ENCODE measurements around the gene THSD4. TPM values are rescaled to one million over a fixed set of nuclear protein-coding genes. Genes with fewer than 3 reads are reported as not detected.

Gene THSD4
- total RNA-seq, 1 experiment from 2014 or later: 29.3 TPM

GRCh38 chr15:71151081-71151480, 35.8 kb downstream of the THSD4 start:
- POLR2A ChIA-PET (ENCODE audit: unreplicated experiment): interaction anchor here (0.6 kb wide), 1 partner anchor 159 kb away, joined by 5 read pairs; no protein-coding TSS in a partner anchor
- TF ChIP-seq, protein P1, sequence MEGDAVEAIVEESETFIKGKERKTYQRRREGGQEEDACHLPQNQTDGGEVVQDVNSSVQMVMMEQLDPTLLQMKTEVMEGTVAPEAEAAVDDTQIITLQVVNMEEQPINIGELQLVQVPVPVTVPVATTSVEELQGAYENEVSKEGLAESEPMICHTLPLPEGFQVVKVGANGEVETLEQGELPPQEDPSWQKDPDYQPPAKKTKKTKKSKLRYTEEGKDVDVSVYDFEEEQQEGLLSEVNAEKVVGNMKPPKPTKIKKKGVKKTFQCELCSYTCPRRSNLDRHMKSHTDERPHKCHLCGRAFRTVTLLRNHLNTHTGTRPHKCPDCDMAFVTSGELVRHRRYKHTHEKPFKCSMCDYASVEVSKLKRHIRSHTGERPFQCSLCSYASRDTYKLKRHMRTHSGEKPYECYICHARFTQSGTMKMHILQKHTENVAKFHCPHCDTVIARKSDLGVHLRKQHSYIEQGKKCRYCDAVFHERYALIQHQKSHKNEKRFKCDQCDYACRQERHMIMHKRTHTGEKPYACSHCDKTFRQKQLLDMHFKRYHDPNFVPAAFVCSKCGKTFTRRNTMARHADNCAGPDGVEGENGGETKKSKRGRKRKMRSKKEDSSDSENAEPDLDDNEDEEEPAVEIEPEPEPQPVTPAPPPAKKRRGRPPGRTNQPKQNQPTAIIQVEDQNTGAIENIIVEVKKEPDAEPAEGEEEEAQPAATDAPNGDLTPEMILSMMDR (conservative IDR thresholded peaks at IDR 0.05): no peak
- TF ChIP-seq EZH2 (IDR thresholded peaks at IDR 0.05; ENCODE audit: low read depth): no peak
- Histone ChIP-seq H3K4me3 (no peak overlapping the region), H2AFZ (no peak overlapping the region), H3K27me3 (ENCODE audit: insufficient read depth, low read depth) (no peaks in the 10 kb centered on the region), H3F3A (ENCODE audit: insufficient read depth, low read depth) (no peaks in the 10 kb centered on the region), H3K4me2 (no peak overlapping the region), H3K27ac (no peak overlapping the region), H3K79me2 (ENCODE audit: low read depth) (no peaks in the 10 kb centered on the region), H3K36me3 (ENCODE audit: low read depth) (0 out of 2 replicates have a peak, but pooled peaks cover 8% of the 10 kb centered on the region), H3K9me2 (ENCODE audit: insufficient read depth) (no peaks in the 10 kb centered on the region), H4K20me1 (ENCODE audit: insufficient read depth) (no peaks in the 10 kb centered on the region), H3K9me3 (ENCODE audit: insufficient read depth, low read depth) (no peaks in the 10 kb centered on the region), H3K4me1 (replicated peaks; ENCODE audit: insufficient read depth) (no peaks in the 10 kb centered on the region)
- intact Hi-C loops (cut with micrococcal nuclease; ENCODE audit: unreplicated experiment): loop anchor here (1.0 kb wide), 1 partner anchor 36 kb away; the partner anchor contains the start of gene THSD4
- CTCF ChIA-PET: no interaction called here
- DNase-seq: no peak
- no TSS peak for BruUV-seq (replicated peaks)

DNA sequence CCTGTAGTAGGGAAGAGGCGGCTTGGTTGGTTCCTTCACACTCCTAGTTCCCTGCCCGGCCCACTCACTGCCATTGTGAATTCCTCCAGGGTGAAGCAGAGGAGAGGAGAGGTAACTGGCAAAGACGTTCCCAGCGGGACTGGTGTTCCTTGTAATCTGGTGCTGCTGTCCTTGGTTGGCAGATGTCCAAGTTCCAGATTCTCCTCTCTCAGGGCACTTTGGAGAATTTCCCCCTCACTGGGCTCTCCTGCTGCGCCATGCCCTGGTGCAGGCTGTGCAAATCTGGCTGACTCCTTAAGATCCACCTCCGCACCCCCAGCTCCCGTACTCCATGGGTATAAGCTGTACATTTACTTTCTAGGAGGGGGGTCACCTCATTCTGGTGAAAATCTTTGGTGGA, 37.3 kb downstream of the THSD4 start:
- intact Hi-C loops (cut with micrococcal nuclease; ENCODE audit: unreplicated experiment): no loop called here
- BruUV-seq (replicated peaks): no TSS peak
- H3K27me3 ChIP-seq (ENCODE audit: insufficient read depth, low read depth): no peaks in the 10 kb centered on the region
- no peaks in the 10 kb centered on the region for H4K20me1 ChIP-seq (ENCODE audit: insufficient read depth)
- H3K9me2 ChIP-seq (ENCODE audit: insufficient read depth): no peaks in the 10 kb centered on the region
- H2AFZ ChIP-seq: no peak overlapping the region
- ChIA-PET CTCF (no interaction called here), POLR2A (ENCODE audit: unreplicated experiment) (no interaction called here)
- H3K4me1 ChIP-seq (replicated peaks; ENCODE audit: insufficient read depth): no peaks in the 10 kb centered on the region
- no peak for TF ChIP-seq EZH2 (IDR thresholded peaks at IDR 0.05; ENCODE audit: low read depth)
- TF ChIP-seq, protein P1 (conservative IDR thresholded peaks at IDR 0.05): no peak
- H3K36me3 ChIP-seq (ENCODE audit: low read depth): 0 out of 2 replicates have a peak, but pooled peaks cover 8% of the 10 kb centered on the region
- no peaks in the 10 kb centered on the region for H3F3A ChIP-seq (ENCODE audit: insufficient read depth, low read depth)
- no peak overlapping the region for H3K4me3 ChIP-seq
- no peak overlapping the region for H3K4me2 ChIP-seq
- H3K27ac ChIP-seq: no peak overlapping the region
- DNase-seq: no peak
- H3K9me3 ChIP-seq (ENCODE audit: insufficient read depth, low read depth): no peaks in the 10 kb centered on the region
- no peaks in the 10 kb centered on the region for H3K79me2 ChIP-seq (ENCODE audit: low read depth)

DNA sequence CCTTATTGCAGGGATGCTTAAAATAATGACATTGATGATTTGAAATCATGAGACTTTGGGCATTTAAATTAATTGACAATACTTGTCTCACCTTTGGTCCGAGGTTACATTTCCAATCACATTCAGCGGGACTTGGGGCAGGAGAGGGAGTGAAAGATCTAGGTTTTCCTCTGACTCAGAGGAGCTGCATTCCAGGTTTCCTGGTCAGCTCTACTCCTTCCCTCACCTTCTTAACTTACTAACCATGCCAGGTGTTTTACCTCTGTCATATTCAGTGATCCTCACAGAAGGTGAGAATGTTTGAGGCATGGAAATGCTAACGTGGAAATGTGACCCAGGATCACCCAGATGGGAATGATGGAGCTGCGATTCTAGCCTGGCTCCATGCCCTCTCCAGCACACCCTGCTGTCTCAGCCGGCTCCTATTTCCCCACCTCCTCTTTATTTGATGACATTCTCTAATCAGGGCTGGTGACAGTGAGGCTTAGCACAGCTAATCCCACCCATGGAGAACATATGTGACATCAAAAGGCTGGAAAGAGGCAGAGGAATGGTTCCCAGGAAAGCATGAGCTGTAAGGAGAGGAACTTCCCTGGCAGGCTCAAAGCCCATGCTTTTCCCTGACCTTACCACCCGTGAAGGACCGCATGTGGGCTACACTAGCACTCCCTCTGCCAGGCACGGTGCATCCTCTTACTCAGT, 38.7 kb downstream of the THSD4 start:
- Histone ChIP-seq H3K4me3 (no peak overlapping the region), H4K20me1 (ENCODE audit: insufficient read depth) (no peaks in the 10 kb centered on the region)
- CTCF ChIA-PET: no interaction called here

More for the DNA sequence above, 38.7 kb downstream of the THSD4 start:
- intact Hi-C loops (cut with micrococcal nuclease; ENCODE audit: unreplicated experiment): no loop called here
- Histone ChIP-seq H3K4me2 (no peak overlapping the region), H3K79me2 (ENCODE audit: low read depth) (no peaks in the 10 kb centered on the region), H3K27ac (no peak overlapping the region), H3F3A (ENCODE audit: insufficient read depth, low read depth) (no peaks in the 10 kb centered on the region), H3K9me2 (ENCODE audit: insufficient read depth) (no peaks in the 10 kb centered on the region), H3K4me1 (replicated peaks; ENCODE audit: insufficient read depth) (no peaks in the 10 kb centered on the region), H2AFZ (no peak overlapping the region), H3K36me3 (ENCODE audit: low read depth) (0 out of 2 replicates have a peak, but pooled peaks cover 8% of the 10 kb centered on the region), H3K9me3 (ENCODE audit: insufficient read depth, low read depth) (no peaks in the 10 kb centered on the region), H3K27me3 (ENCODE audit: insufficient read depth, low read depth) (no peaks in the 10 kb centered on the region)
- BruUV-seq (replicated peaks): no TSS peak
- TF ChIP-seq, protein P1 (conservative IDR thresholded peaks at IDR 0.05): no peak
- no peak for TF ChIP-seq EZH2 (IDR thresholded peaks at IDR 0.05; ENCODE audit: low read depth)
- no peak for DNase-seq
- POLR2A ChIA-PET (ENCODE audit: unreplicated experiment): interaction anchor here (0.7 kb wide), 1 partner anchor 22 kb away, joined by 12 read pairs; no protein-coding TSS in a partner anchor
